SK-N-SH (cell line): ENCODE data around the gene MRFAP1. TPM values are rescaled to one million over a fixed set of nuclear protein-coding genes. Genes with fewer than 3 reads are reported as not detected.

Experiments used
- CTCF ChIA-PET: fragments of 300-600, 350-600 bp; formaldehyde crosslinking; extraction: SDS; loops from one replicate; lab custom pipeline; 2021; lab: Yijun Ruan, JAX
- POLR2A ChIA-PET: fragments of 350-600 bp; sonication (Branson Sonifier 250); formaldehyde crosslinking; extraction: SDS; loops from one replicate; lab custom pipeline; 2020; ENCODE audit warnings: antibody characterized with exemption, inconsistent platforms; lab: Yijun Ruan, JAX
- DNase-seq: peaks from one replicate; pipeline ENCODE4 v3.0.0; 2012
- H2AFZ ChIP-seq: fragments of 200-600 bp; sonication (generic); 2 replicates; pipeline ENCODE4 v1.8.1; 2016; ENCODE audit warnings: antibody characterized with exemption, mild to moderate bottlenecking, low read depth
- H3F3A ChIP-seq: fragments of 200-600 bp; sonication (generic); replicated peaks from 2 replicates; pipeline ENCODE3; 2016; ENCODE audit warnings: antibody characterized with exemption, mild to moderate bottlenecking; ENCODE audit not compliant: insufficient read depth
- H3K27ac ChIP-seq, 2 experiments: fragments of 200-500 bp in 1 of 2; fragments of 200-600 bp in 1 of 2; sonication (Bioruptor generic) in 1 of 2; sonication (generic), shearing (Covaris generic) in 1 of 2; 2 replicates each; pipeline versions ENCODE4 v1.5.1 to v1.6.1; 2014 to 2016; ENCODE audit warnings: low read depth in 2 of 2, inconsistent platforms in 1 of 2, low read length in 1 of 2, mild to moderate bottlenecking in 1 of 2, mixed read lengths in 1 of 2
- H3K27me3 ChIP-seq: fragments of 200-600 bp; sonication (generic), shearing (Covaris generic); 2 replicates; pipeline ENCODE4 v1.6.1; 2016; ENCODE audit warnings: mixed run types; ENCODE audit not compliant: insufficient read depth
- H3K36me3 ChIP-seq, 2 experiments: fragments of 200-500 bp in 1 of 2; fragments of 200-600 bp in 1 of 2; sonication (Bioruptor generic) in 1 of 2; sonication (generic) in 1 of 2; replicated peaks in 1 of 2; 2 replicates each; pipeline versions ENCODE3 to v1.5.1; 2014 to 2016; ENCODE audit warnings: low read length in 1 of 2, mild to moderate bottlenecking in 1 of 2; ENCODE audit not compliant: insufficient read depth in 2 of 2, control insufficient read depth in 1 of 2
- H3K4me1 ChIP-seq, 2 experiments: fragments of 200-500 bp in 1 of 2; fragments of 200-600 bp in 1 of 2; sonication (Bioruptor generic) in 1 of 2; sonication (generic), shearing (Covaris generic) in 1 of 2; 2 replicates each; pipeline versions ENCODE4 v1.5.1 to v1.6.1; 2014 to 2016; ENCODE audit warnings: low read depth in 1 of 2, low read length in 1 of 2, mixed run types in 1 of 2; ENCODE audit not compliant: insufficient read depth in 2 of 2, control insufficient read depth in 1 of 2
- H3K4me2 ChIP-seq: fragments of 200-600 bp; sonication (generic), shearing (Covaris generic); 2 replicates; pipeline ENCODE4 v1.6.1; 2017; ENCODE audit warnings: mixed run types
- H3K4me3 ChIP-seq, 2 experiments: fragments of 200-500 bp in 1 of 2; fragments of 200-600 bp in 1 of 2; sonication (Bioruptor generic) in 1 of 2; sonication (generic), shearing (Covaris generic) in 1 of 2; 2 replicates each; pipeline versions ENCODE4 v1.5.1 to v1.8.1; 2014 to 2016; ENCODE audit warnings: low read depth in 2 of 2, inconsistent platforms in 1 of 2, low read length in 1 of 2, mild to moderate bottlenecking in 1 of 2, mixed read lengths in 1 of 2, moderate library complexity in 1 of 2
- H3K79me2 ChIP-seq: fragments of 200-600 bp; sonication (generic); 2 replicates; pipeline ENCODE4 v1.8.1; 2017; ENCODE audit warnings: mild to moderate bottlenecking; ENCODE audit not compliant: insufficient read depth
- H3K9ac ChIP-seq: fragments of 200-600 bp; sonication (generic); 2 replicates; pipeline ENCODE4 v1.6.1; 2017; ENCODE audit warnings: mixed run types
- H3K9me2 ChIP-seq: fragments of 200-600 bp; sonication (generic); 2 replicates; pipeline ENCODE4 v1.6.1; 2017; ENCODE audit warnings: mixed run types
- H3K9me3 ChIP-seq: fragments of 200-600 bp; sonication (generic); 2 replicates; pipeline ENCODE4 v1.6.1; 2017; ENCODE audit warnings: mixed run types, mild to moderate bottlenecking, moderate library complexity
- H4K20me1 ChIP-seq: fragments of 200-600 bp; sonication (generic); 2 replicates; pipeline ENCODE4 v1.6.1; 2017; ENCODE audit warnings: mild to moderate bottlenecking, mixed run types; ENCODE audit not compliant: insufficient read depth
- CHD2 ChIP-seq: fragments of 150-350 bp; IDR thresholded peaks from 2 replicates; pipeline ENCODE4 v1.6.1; 2018; ENCODE audit warnings: low read length; ENCODE audit not compliant: partially characterized antibody
- CTCF ChIP-seq: fragments of 200-600 bp; sonication (generic); IDR thresholded peaks from 2 replicates; pipeline ENCODE4 v1.6.1; 2017; ENCODE audit warnings: antibody characterized with exemption, mild to moderate bottlenecking, moderate library complexity
- EZH2phosphoT487 ChIP-seq: fragments of 200-600 bp; sonication (generic); IDR thresholded peaks from 2 replicates; pipeline ENCODE4 v1.6.1; 2017; ENCODE audit warnings: low read depth, mixed run types, mild to moderate bottlenecking, antibody characterized with exemption, moderate library complexity, borderline replicate concordance
- FOXJ3 ChIP-seq: sonication (generic); formaldehyde crosslinking; IDR thresholded peaks from 2 replicates; pipeline ENCODE4 v1.5.1; 2020; ENCODE audit warnings: mild to moderate bottlenecking, missing genetic modification reagents
- GATA2 ChIP-seq: sonication (generic); formaldehyde crosslinking; IDR thresholded peaks from 2 replicates; pipeline ENCODE4 v1.5.0; 2020; ENCODE audit warnings: mild to moderate bottlenecking, missing genetic modification reagents
- JUND ChIP-seq: IDR thresholded peaks from 2 replicates; pipeline ENCODE4 v1.4.0; 2012
- REST ChIP-seq: IDR thresholded peaks from 2 replicates; pipeline ENCODE4 v1.6.1; 2012; ENCODE audit warnings: mild to moderate bottlenecking, low read depth, low read length, moderate library complexity
- RFX5 ChIP-seq: IDR thresholded peaks from 2 replicates; pipeline ENCODE4 v1.6.1; 2012; ENCODE audit warnings: mild to moderate bottlenecking, improper control_type of control experiment, low read length
- SIN3A ChIP-seq: IDR thresholded peaks from 2 replicates; pipeline ENCODE4 v1.6.1; 2012; ENCODE audit warnings: low read depth, mild to moderate bottlenecking, low read length, moderate library complexity, borderline replicate concordance
- ZBTB33 ChIP-seq: IDR thresholded peaks from 2 replicates; pipeline ENCODE4 v1.4.0; 2012; ENCODE audit warnings: low read depth, borderline replicate concordance
- WGBS: methylation state at CpG from one replicate; pipeline ENCODE4 v1.1.6; 2017; ENCODE audit warnings: low lambda C conversion rate; 5-methylcytosine and 5-hydroxymethylcytosine counted together
- polyA plus RNA-seq, 3 experiments: library from polyadenylated mRNA; depleted of rRNA; stranded (reverse); fragments of >200 nt; gene quantifications; 2 replicates each; pipeline ENCODE4 v1.2.3, GENCODE V29; 2012
- TF ChIP-seq, protein P1 (sequence below): IDR thresholded peaks from 2 replicates; pipeline ENCODE4 v1.4.0; 2012; ENCODE audit warnings: low read depth
- TF ChIP-seq, protein P2 (sequence below): IDR thresholded peaks from 2 replicates; pipeline ENCODE4 v1.4.0; 2012; ENCODE audit warnings: low read depth, borderline replicate concordance

Gene MRFAP1
- polyA plus RNA-seq, 1 of the 3 experiments (the other 2 are of a cell fraction): 416 TPM

GRCh38 chr4:6614701-6615230 is 25.7 kb upstream of the MRFAP1 start:
- Histone ChIP-seq H3F3A (no peaks in the 10 kb centered on the region), H3K9me2 (no peaks in the 10 kb centered on the region), H3K27ac (no peak overlapping the region), H2AFZ (no peak overlapping the region)
- ChIA-PET POLR2A (no interaction called here), CTCF (interaction anchor here (0.9 kb wide), 1 partner anchor 9 kb away, joined by 4 read pairs; no protein-coding TSS in a partner anchor)
- DNase-seq: no peak
- TF ChIP-seq FOXJ3 (CRISPR knock-in tag) (no peak), RFX5 (no peak), CTCF (no peak), CHD2 (no peak)
- TF ChIP-seq, all 33 proteins: peak for 0
- Histone ChIP-seq H3K36me3 (peaks cover 4 to 20% of the 10 kb centered on the region in 2 experiments), H4K20me1 (no peaks in the 10 kb centered on the region), H3K4me2 (no peak overlapping the region), H3K79me2 (no peaks in the 10 kb centered on the region), H3K27me3 (no peaks in the 10 kb centered on the region), H3K9ac (no peak overlapping the region), H3K4me3 (no peak overlapping the region), H3K4me1 (no peaks in the 10 kb centered on the region), H3K9me3 (no peaks in the 10 kb centered on the region)
- WGBS: 87% methylated on average over 9 of the region's 11 CpGs

DNA sequence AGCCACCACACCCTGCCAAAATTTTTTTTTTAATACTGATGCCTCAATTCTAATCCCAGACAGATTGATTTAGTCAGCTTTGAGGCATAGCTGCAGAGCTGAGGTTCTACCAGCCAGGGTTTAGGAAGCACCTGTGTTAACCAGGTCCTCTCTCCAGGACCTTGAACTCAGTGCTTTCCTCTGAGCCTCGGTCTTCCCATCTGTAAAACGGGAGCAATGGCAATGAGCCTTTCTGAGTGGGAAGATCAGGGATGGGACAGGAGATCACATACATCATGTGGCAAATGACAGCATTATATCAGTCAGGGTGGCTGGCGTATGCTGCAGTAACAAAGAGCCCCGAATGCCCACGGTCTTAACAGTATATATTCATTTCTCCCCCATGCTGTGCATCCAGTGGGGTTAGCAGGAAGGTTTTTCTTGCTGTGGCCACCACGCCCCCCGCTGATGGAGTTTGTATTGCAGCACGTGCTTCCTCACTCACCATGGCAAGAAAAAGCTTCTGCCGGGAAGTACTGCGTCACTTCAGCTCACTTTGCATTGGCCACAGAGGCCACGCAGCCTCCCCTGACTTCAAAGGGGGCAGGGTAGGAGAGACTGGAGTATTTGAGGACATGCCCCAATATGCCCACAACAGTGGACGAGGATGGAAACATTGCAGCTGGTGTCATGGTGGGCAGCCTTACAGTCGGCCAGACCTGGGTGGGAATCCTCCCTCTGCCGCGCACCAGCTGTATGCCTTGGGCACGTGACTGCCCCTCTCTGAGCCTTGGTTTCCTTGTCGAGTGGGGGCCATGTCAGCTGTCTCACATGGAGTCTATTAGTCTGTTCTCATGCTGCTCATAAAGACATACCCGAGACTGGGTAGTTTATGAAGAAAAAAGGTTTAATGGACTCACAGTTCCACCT is 24.1 kb upstream of the MRFAP1 start:
- 86% methylated on average over 13 of the region's 18 CpGs for WGBS
- Histone ChIP-seq H3K79me2 (no peaks in the 10 kb centered on the region), H3K4me3 (no peak overlapping the region), H2AFZ (no peak overlapping the region), H3K9me3 (no peaks in the 10 kb centered on the region), H3F3A (no peaks in the 10 kb centered on the region), H3K27ac (no peak overlapping the region), H3K9me2 (no peaks in the 10 kb centered on the region), H4K20me1 (no peaks in the 10 kb centered on the region), H3K4me2 (no peak overlapping the region), H3K4me1 (no peaks in the 10 kb centered on the region), H3K36me3 (peaks cover 4 to 12% of the 10 kb centered on the region in 2 experiments), H3K9ac (no peak overlapping the region), H3K27me3 (no peaks in the 10 kb centered on the region)
- TF ChIP-seq GATA2 (CRISPR knock-in tag): no peak
- TF ChIP-seq SIN3A: no peak
- TF ChIP-seq JUND: no peak
- no peak for TF ChIP-seq ZBTB33
- TF ChIP-seq, protein P1, sequence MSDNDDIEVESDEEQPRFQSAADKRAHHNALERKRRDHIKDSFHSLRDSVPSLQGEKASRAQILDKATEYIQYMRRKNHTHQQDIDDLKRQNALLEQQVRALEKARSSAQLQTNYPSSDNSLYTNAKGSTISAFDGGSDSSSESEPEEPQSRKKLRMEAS: no peak
- no peak for TF ChIP-seq EZH2phosphoT487
- TF ChIP-seq, protein P2, sequence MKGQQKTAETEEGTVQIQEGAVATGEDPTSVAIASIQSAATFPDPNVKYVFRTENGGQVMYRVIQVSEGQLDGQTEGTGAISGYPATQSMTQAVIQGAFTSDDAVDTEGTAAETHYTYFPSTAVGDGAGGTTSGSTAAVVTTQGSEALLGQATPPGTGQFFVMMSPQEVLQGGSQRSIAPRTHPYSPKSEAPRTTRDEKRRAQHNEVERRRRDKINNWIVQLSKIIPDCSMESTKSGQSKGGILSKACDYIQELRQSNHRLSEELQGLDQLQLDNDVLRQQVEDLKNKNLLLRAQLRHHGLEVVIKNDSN: no peak
- no peak for TF ChIP-seq FOXJ3 (CRISPR knock-in tag)
- TF ChIP-seq REST: no peak
- POLR2A ChIA-PET: no interaction called here
- DNase-seq: no peak
- CTCF ChIA-PET: interaction anchor here (0.9 kb wide), 1 partner anchor 11 kb away, joined by 4 read pairs; no protein-coding TSS in a partner anchor
